HG02970 (cell line): ENCODE data around the gene OMD.

Experiments
- ATAC-seq: cut with Tn5 transposase; IDR thresholded peaks from one replicate; pipeline ENCODE4 v1.9.1; 2021; ENCODE audit warnings: mild to moderate bottlenecking, moderate library complexity, moderate number of reproducible peaks; ENCODE audit not compliant: unreplicated experiment, low FRiP score

Gene OMD

DNA sequence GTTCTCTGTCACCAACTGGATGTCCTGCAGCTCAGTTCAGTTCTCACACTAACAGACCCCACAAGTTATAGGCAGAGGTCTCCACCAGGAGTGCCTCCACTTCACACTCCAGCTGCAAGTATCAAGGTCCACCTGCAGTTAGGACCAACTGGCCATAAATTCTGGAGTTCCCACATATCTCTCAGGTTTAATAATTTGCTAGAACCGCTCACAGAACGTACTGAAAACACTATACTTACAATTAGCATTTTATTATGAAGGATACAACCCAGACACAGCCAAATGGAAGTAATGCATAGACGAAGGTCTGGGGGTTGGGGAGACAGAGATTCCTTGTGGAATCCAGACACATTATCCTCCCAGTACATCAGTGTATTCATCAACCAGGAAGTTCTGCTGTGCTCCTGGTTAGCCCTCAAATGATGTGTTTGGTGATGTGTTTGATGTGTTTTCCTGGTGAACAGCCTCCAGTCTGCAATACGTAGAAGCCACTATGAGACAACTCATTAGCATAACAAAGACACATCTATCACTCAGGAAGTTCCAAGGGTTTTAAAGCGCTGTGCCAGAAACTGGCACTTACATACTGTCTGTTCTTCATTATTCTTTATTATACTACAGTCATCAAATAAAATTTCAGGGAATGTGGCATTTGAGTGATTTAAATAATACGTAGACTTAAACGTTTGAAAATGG, 45.3 kb downstream of the OMD start:
- no peak for ATAC-seq

DNA sequence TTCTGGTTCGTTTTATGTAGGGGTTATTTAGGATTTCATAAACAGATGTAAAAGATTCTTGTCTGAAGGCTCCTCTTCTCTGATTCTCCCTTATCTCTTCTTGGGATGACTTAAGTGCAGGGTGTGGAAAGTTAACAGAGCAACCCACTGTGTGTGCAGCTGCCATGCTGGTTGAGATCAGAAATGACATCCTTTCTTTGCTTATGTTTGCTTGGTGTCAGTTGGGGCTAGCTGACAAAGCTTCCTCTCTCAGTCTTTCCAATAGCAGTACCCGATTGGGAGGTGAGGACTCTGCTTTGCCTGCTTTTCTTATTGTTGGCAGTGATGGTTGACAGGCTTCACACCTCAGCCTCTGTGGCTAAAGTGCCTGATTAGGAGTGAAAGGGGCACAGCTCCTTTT, 46.4 kb downstream of the OMD start:
- ATAC-seq, result no peak

DNA sequence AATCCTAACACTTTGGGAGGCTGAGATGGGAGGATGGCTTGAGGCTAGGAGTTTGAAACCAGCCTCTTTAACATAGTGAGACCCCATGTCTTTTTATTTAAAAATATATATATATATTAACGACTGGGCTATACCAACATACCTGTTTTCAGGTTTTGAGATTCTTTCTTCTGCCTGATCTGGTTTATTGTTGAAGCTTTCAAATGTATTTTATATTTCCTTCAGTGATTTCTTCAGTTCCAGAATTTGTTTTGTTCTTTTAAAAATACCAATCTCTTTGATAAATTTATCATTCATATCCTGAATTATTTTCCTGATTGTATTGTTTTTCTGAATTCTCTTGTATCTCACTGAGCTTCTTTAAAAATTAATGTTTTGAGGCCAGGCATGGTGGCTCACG, 51.1 kb downstream of the OMD start:
- ATAC-seq, result no peak

DNA sequence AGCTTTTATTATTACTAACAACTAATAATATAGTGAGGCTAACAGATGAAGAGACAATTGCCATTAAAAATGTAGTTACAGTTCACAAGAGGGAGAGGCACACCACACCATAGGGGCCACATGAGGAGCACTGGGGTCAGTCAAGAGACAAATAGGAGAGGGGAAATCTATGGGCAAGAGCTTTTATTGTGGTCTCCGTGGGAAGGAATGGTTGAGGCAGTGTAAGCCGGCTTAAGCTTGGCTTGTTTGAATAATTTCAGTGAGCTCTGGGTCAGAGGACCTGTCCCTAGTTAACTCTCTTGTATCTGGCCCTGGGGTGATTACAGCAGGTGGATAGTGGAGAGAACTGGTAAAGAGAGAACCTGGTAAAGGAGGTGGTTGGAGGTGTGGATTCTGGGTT, 55.2 kb downstream of the OMD start:
- no peak for ATAC-seq
